ENCODE measurements around the gene STIM1. TPM values are rescaled to one million over a fixed set of nuclear protein-coding genes. Genes with fewer than 3 reads are reported as not detected.

STIM1 gene
- total and polyA plus RNA-seq, 12 donors, result 11.9 to 55.7 (median 37.4) TPM

DNA sequence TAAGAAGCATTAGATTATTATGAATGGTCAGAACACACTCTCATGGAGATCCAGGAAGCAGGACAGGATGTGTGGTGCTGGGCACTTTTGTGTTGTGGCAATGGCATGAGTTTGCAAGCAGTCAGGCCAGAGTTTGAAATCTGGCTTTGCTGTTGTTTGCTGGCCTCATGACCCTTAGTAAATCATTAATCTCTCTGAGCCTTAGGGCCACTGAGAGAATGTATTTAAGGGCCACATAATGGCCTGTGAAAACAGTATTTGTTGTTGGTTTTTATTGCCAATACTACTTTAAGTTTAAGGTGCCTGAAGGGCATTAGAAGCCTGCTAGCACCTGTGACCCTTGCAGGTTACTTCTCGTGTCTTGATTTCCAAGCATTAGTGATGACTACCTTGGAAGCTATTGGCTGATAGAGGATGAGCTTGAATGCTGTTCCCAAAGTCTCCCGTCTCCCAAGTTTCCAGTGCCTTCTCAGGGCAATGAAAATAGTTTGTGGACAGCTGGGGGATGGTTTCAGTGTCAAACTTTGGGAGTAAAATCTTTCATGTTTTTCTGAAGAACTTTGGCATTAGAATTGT is 24.6 kb downstream of the STIM1 start:
- Histone ChIP-seq H3K4me1 (peaks cover 0 to 60% (median 28%) of the 10 kb centered on the region in 9 donors), H3K27ac (peak overlapping the region in 7 of 10 donors; percentile 5 to 74 (median 48)), H3K27me3 (no peaks in the 10 kb centered on the region), H3K9me3 (no peaks in the 10 kb centered on the region), H3K36me3 (no peaks in the 10 kb centered on the region), H3K4me3 (no peak overlapping the region)
- WGBS, 2 donors, result 81 to 84% methylated on average over 2 of the region's 2 CpGs
- intact Hi-C loops (cut with DNase I), result no loop called here
- TF ChIP-seq, protein P1, sequence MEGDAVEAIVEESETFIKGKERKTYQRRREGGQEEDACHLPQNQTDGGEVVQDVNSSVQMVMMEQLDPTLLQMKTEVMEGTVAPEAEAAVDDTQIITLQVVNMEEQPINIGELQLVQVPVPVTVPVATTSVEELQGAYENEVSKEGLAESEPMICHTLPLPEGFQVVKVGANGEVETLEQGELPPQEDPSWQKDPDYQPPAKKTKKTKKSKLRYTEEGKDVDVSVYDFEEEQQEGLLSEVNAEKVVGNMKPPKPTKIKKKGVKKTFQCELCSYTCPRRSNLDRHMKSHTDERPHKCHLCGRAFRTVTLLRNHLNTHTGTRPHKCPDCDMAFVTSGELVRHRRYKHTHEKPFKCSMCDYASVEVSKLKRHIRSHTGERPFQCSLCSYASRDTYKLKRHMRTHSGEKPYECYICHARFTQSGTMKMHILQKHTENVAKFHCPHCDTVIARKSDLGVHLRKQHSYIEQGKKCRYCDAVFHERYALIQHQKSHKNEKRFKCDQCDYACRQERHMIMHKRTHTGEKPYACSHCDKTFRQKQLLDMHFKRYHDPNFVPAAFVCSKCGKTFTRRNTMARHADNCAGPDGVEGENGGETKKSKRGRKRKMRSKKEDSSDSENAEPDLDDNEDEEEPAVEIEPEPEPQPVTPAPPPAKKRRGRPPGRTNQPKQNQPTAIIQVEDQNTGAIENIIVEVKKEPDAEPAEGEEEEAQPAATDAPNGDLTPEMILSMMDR (IDR thresholded peaks at IDR 0.05), result no peak
- DNase-seq, result no peak
- peak in 2 of 8 donors; percentile 38 to 46 for ATAC-seq

DNA sequence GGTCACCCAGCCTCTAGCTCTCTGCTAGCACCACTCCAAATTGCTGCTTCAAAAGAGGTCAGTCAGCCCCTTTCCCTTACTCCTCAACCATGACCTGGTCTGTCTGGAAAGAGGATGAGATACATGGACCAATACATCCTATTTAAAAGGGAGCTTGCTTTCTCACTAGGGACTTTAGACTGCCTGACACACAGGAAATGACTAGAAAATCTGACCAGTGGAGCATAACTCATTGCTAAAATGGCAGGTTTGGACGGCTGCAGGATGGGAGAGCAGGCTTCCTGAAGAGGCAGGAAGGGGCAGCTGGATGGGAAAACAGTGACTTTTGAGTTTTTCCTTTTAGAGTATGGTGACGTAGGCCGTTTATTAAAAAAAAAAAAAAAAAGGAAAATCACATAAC is 25.3 kb downstream of the STIM1 start:
- Histone ChIP-seq H3K27ac (peak overlapping the region in 7 of 10 donors; percentile 5 to 74 (median 48)), H3K4me3 (no peak overlapping the region), H3K4me1 (peaks cover 0 to 57% (median 31%) of the 10 kb centered on the region in 9 donors), H3K27me3 (no peaks in the 10 kb centered on the region), H3K36me3 (no peaks in the 10 kb centered on the region), H3K9me3 (no peaks in the 10 kb centered on the region)
- TF ChIP-seq, protein P1 (IDR thresholded peaks at IDR 0.05), result no peak
- DNase-seq, result no peak
- peak in 5 of 8 donors; percentile 19 to 63 (median 60) for ATAC-seq
- intact Hi-C loops (cut with DNase I), result no loop called here
- 45 to 61% methylated on average over 3 of the region's 3 CpGs for WGBS, 2 donors

DNA sequence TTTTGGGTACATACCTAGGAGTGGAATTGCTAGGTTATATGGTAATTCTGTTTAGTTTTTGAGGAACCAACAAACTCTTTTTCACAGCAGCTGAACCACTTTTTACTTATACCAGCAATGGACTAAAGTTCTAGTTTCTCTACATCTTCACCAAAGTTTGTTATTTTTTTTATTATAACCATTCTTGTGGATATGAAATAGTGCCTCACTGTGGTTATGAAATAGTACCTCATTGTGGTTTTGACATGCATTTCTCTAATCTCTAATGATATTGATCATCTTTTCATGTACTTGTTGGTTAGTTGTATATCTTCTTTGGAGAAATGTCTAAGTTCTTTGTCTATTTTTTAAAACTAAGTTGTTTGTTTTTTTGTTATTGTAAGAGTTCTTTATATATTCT is 27.2 kb downstream of the STIM1 start:
- no peaks in the 10 kb centered on the region for H3K27me3 ChIP-seq
- H3K36me3 ChIP-seq, result no peaks in the 10 kb centered on the region
- no peaks in the 10 kb centered on the region for H3K9me3 ChIP-seq
- ATAC-seq, result no peak
- DNase-seq, result no peak
- TF ChIP-seq, protein P1 (IDR thresholded peaks at IDR 0.05), result no peak
- intact Hi-C loops (cut with DNase I), result no loop called here
- H3K27ac ChIP-seq, result no peak overlapping the region
- H3K4me3 ChIP-seq, result no peak overlapping the region
- H3K4me1 ChIP-seq, result peaks cover 0 to 66% (median 27%) of the 10 kb centered on the region in 9 donors

DNA sequence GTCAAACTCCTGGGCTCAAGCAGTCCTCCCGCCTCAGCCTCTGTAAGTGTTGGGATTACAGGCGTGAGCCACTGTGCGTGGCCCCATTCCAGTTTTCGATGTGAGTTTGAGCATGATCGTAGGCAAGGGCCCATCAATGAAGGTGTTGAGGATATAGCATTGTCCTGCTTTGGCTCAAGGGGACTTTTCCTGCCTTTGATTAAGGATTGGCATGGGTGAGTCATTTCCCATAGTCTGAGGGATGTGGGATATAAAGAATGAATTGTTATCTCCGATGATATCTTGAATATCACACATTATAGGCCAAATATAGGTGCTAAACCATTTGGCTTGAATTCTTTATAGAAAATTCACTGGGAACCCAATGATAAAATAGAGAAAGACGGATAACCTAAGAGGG is 30.4 kb downstream of the STIM1 start:
- intact Hi-C loops (cut with DNase I), result no loop called here
- no peaks in the 10 kb centered on the region for H3K9me3 ChIP-seq

More for the DNA sequence above, 30.4 kb downstream of the STIM1 start:
- Histone ChIP-seq H3K27ac (no peak overlapping the region), H3K27me3 (no peaks in the 10 kb centered on the region), H3K4me1 (peaks cover 0 to 45% (median 25%) of the 10 kb centered on the region in 9 donors), H3K36me3 (no peaks in the 10 kb centered on the region), H3K4me3 (no peak overlapping the region)
- TF ChIP-seq, protein P1 (IDR thresholded peaks at IDR 0.05), result no peak
- no peak for ATAC-seq
- WGBS, 2 donors, result 83 to 86% methylated on average over 7 of the region's 7 CpGs
- no peak for DNase-seq

All from heart right ventricle (tissue), 16 donors.